Measurements from ENCODE around the gene SNX3.
"Not testable (repeated sequence)": the region's sequence is repeated elsewhere in the genome, so short reads cannot be mapped to it uniquely, and the experiment has no call there.

The SNX3 gene

GRCh38 chr6:108287373-108287772 lies 26.5 kb upstream of the SNX3 start:
- Histone ChIP-seq H3K27me3 (ENCODE audit: insufficient read depth, low read length) (no peaks in the 10 kb centered on the region), H2AFZ (ENCODE audit: low read depth, low read length) (no peak overlapping the region), H3K4me3 (ENCODE audit: low read length) (no peak overlapping the region), H3K4me1 (ENCODE audit: insufficient read depth, low read length) (no peaks in the 10 kb centered on the region), H3K9me3 (ENCODE audit: low read length) (no peaks in the 10 kb centered on the region), H3K36me3 (ENCODE audit: insufficient read depth, low read length) (no peaks in the 10 kb centered on the region)

- Histone ChIP-seq H2AFZ (ENCODE audit: low read depth, low read length) (no peak overlapping the region), H3K9me3 (ENCODE audit: low read length) (no peaks in the 10 kb centered on the region), H3K27me3 (ENCODE audit: insufficient read depth, low read length) (no peaks in the 10 kb centered on the region), H3K4me3 (ENCODE audit: low read length) (no peak overlapping the region), H3K36me3 (ENCODE audit: insufficient read depth, low read length) (no peaks in the 10 kb centered on the region), H3K4me1 (ENCODE audit: insufficient read depth, low read length) (no peaks in the 10 kb centered on the region)
These were observed 25.5 kb upstream of the SNX3 start for GRCh38 chr6:108286366-108286765.

- Histone ChIP-seq H3K27me3 (ENCODE audit: insufficient read depth, low read length) (no peaks in the 10 kb centered on the region), H3K4me3 (ENCODE audit: low read length) (no peak overlapping the region), H3K4me1 (ENCODE audit: insufficient read depth, low read length) (no peaks in the 10 kb centered on the region), H3K9me3 (ENCODE audit: low read length) (no peaks in the 10 kb centered on the region), H2AFZ (ENCODE audit: low read depth, low read length) (no peak overlapping the region), H3K36me3 (ENCODE audit: insufficient read depth, low read length) (no peaks in the 10 kb centered on the region)
These were observed 24.5 kb upstream of the SNX3 start for GRCh38 chr6:108285381-108285780.

GRCh38 chr6:108277831-108278230 lies 17.0 kb upstream of the SNX3 start:
- Histone ChIP-seq H3K27me3 (ENCODE audit: insufficient read depth, low read length) (no peaks in the 10 kb centered on the region), H3K4me3 (ENCODE audit: low read length) (no peak overlapping the region), H3K36me3 (ENCODE audit: insufficient read depth, low read length) (no peaks in the 10 kb centered on the region), H2AFZ (ENCODE audit: low read depth, low read length) (no peak overlapping the region), H3K4me1 (ENCODE audit: insufficient read depth, low read length) (no peaks in the 10 kb centered on the region), H3K9me3 (ENCODE audit: low read length) (no peaks in the 10 kb centered on the region)

GRCh38 chr6:108277295-108277694 lies 16.5 kb upstream of the SNX3 start:
- no peak overlapping the region for H3K4me3 ChIP-seq (ENCODE audit: low read length)
- no peaks in the 10 kb centered on the region for H3K9me3 ChIP-seq (ENCODE audit: low read length)
- H3K4me1 ChIP-seq (ENCODE audit: insufficient read depth, low read length), result no peaks in the 10 kb centered on the region
- no peaks in the 10 kb centered on the region for H3K27me3 ChIP-seq (ENCODE audit: insufficient read depth, low read length)
- no peak overlapping the region for H2AFZ ChIP-seq (ENCODE audit: low read depth, low read length)
- no peaks in the 10 kb centered on the region for H3K36me3 ChIP-seq (ENCODE audit: insufficient read depth, low read length)

GRCh38 chr6:108275976-108276375 lies 15.1 kb upstream of the SNX3 start:
- no peaks in the 10 kb centered on the region for H3K36me3 ChIP-seq (ENCODE audit: insufficient read depth, low read length)
- no peaks in the 10 kb centered on the region for H3K27me3 ChIP-seq (ENCODE audit: insufficient read depth, low read length)
- H3K9me3 ChIP-seq (ENCODE audit: low read length), result no peaks in the 10 kb centered on the region

GRCh38 chr6:108274546-108274945 lies 13.7 kb upstream of the SNX3 start:
- Histone ChIP-seq H3K4me3 (ENCODE audit: low read length) (no peak overlapping the region), H3K27me3 (ENCODE audit: insufficient read depth, low read length) (no peaks in the 10 kb centered on the region), H3K9me3 (ENCODE audit: low read length) (no peaks in the 10 kb centered on the region), H2AFZ (ENCODE audit: low read depth, low read length) (no peak overlapping the region), H3K36me3 (ENCODE audit: insufficient read depth, low read length) (no peaks in the 10 kb centered on the region), H3K4me1 (ENCODE audit: insufficient read depth, low read length) (no peaks in the 10 kb centered on the region)

More at GRCh38 chr6:108275976-108276375, 15.1 kb upstream of the SNX3 start:
- Histone ChIP-seq H3K4me1 (ENCODE audit: insufficient read depth, low read length) (no peaks in the 10 kb centered on the region), H2AFZ (ENCODE audit: low read depth, low read length) (no peak overlapping the region), H3K4me3 (ENCODE audit: low read length) (no peak overlapping the region)

GRCh38 chr6:108269955-108270354 lies 9.1 kb upstream of the SNX3 start:
- not testable (repeated sequence) for H3K27me3 ChIP-seq (ENCODE audit: insufficient read depth, low read length); H3K9me3 ChIP-seq (ENCODE audit: low read length); H3K4me1 ChIP-seq (ENCODE audit: insufficient read depth, low read length); H3K4me3 ChIP-seq (ENCODE audit: low read length); H2AFZ ChIP-seq (ENCODE audit: low read depth, low read length); H3K36me3 ChIP-seq (ENCODE audit: insufficient read depth, low read length)

- Histone ChIP-seq H3K4me1 (ENCODE audit: insufficient read depth, low read length) (no peaks in the 10 kb centered on the region), H3K9me3 (ENCODE audit: low read length) (no peaks in the 10 kb centered on the region), H3K27me3 (ENCODE audit: insufficient read depth, low read length) (no peaks in the 10 kb centered on the region), H2AFZ (ENCODE audit: low read depth, low read length) (no peak overlapping the region), H3K4me3 (ENCODE audit: low read length) (no peak overlapping the region), H3K36me3 (ENCODE audit: insufficient read depth, low read length) (no peaks in the 10 kb centered on the region)
These were observed 8.0 kb upstream of the SNX3 start for GRCh38 chr6:108268845-108269244.

- Histone ChIP-seq H3K9me3 (ENCODE audit: low read length) (no peaks in the 10 kb centered on the region), H3K4me3 (ENCODE audit: low read length) (no peak overlapping the region), H2AFZ (ENCODE audit: low read depth, low read length) (no peak overlapping the region), H3K4me1 (ENCODE audit: insufficient read depth, low read length) (peaks cover 10% of the 10 kb centered on the region), H3K27me3 (ENCODE audit: insufficient read depth, low read length) (no peaks in the 10 kb centered on the region), H3K36me3 (ENCODE audit: insufficient read depth, low read length) (peaks cover 2% of the 10 kb centered on the region)
These were observed 2.5 kb upstream of the SNX3 start for GRCh38 chr6:108263371-108263770.

GRCh38 chr6:108260126-108260808 lies 573 bp downstream of the SNX3 start:
- Histone ChIP-seq H2AFZ (ENCODE audit: low read depth, low read length) (peak overlapping the region; percentile 97), H3K27me3 (ENCODE audit: insufficient read depth, low read length) (no peaks in the 10 kb centered on the region), H3K4me3 (ENCODE audit: low read length) (peak overlapping the region; percentile 77), H3K9me3 (ENCODE audit: low read length) (no peaks in the 10 kb centered on the region), H3K4me1 (ENCODE audit: insufficient read depth, low read length) (peaks cover 10% of the 10 kb centered on the region), H3K36me3 (ENCODE audit: insufficient read depth, low read length) (peaks cover 3% of the 10 kb centered on the region)

- H3K4me3 ChIP-seq (ENCODE audit: low read length), result no peak overlapping the region
- H3K4me1 ChIP-seq (ENCODE audit: insufficient read depth, low read length), result peaks cover 6% of the 10 kb centered on the region
- H3K9me3 ChIP-seq (ENCODE audit: low read length), result peaks cover 2% of the 10 kb centered on the region
- no peaks in the 10 kb centered on the region for H3K27me3 ChIP-seq (ENCODE audit: insufficient read depth, low read length)
- H3K36me3 ChIP-seq (ENCODE audit: insufficient read depth, low read length), result peaks cover 3% of the 10 kb centered on the region
- H2AFZ ChIP-seq (ENCODE audit: low read depth, low read length), result no peak overlapping the region
These were observed 6.1 kb downstream of the SNX3 start for GRCh38 chr6:108254433-108255410.

GRCh38 chr6:108253241-108253640 lies 7.6 kb downstream of the SNX3 start:
- Histone ChIP-seq H3K4me3 (ENCODE audit: low read length) (no peak overlapping the region), H3K9me3 (ENCODE audit: low read length) (peaks cover 2% of the 10 kb centered on the region), H3K27me3 (ENCODE audit: insufficient read depth, low read length) (no peaks in the 10 kb centered on the region), H2AFZ (ENCODE audit: low read depth, low read length) (no peak overlapping the region), H3K36me3 (ENCODE audit: insufficient read depth, low read length) (no peaks in the 10 kb centered on the region), H3K4me1 (ENCODE audit: insufficient read depth, low read length) (no peaks in the 10 kb centered on the region)
